Activated naive CD8-positive, alpha-beta T cell treated with anti-CD3 and anti-CD28 coated beads, Interleukin-2, amount 50 U/mL, for 16 hours (primary cell): Measurements from ENCODE around the gene DYRK1A.
A peak's percentile ranks its signal among the peaks of the same experiment; 100 is the strongest.

Experiments used
- DNase-seq: peaks from one replicate; pipeline ENCODE4 v3.0.0-alpha.2; 2020; ENCODE audit warnings: low read depth, low spot score

Gene DYRK1A

DNA sequence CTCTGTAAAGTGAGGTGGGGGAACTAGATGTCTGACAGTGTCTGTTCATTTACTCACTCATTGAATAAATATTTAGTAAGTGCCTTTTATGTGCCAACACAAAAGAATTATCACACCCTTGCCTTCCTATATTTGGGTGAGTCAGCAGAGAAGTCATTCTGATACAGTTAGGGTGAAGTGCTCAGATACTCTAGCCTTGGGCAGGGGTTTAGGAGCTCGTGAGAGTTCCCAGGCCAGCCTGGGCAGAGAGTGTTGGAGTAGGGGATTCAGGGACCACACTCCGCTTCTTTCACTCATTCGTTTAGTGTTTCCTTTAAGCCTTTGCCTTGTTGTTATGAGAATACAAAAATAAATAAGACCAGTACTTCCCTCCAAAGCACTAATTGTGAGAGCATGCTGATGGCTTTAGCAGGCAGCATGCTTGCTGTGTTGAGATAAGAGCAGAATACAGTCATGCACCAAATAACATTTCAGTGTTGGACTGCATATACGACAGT, 83.9 kb downstream of the DYRK1A start:
- DNase-seq = no peak

DNA sequence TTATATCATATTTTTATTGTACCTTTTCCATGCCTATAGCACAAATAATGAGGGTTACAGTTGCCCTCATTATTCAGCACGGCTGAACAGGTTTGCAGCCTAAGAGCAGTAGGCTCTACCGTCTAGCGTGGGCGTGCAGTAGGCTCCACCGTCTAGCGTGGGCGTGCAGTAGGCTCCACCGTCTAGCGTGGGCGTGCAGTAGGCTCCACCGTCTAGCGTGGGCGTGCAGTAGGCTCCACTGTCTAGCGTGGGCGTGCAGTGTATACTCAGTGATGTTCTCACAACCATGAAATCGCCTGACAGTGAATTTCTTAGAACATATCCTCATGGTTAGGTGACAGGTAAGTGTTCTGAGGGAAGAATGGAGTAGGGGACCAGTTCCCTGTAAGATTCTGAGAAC, 84.9 kb downstream of the DYRK1A start:
- no peak for DNase-seq

DNA sequence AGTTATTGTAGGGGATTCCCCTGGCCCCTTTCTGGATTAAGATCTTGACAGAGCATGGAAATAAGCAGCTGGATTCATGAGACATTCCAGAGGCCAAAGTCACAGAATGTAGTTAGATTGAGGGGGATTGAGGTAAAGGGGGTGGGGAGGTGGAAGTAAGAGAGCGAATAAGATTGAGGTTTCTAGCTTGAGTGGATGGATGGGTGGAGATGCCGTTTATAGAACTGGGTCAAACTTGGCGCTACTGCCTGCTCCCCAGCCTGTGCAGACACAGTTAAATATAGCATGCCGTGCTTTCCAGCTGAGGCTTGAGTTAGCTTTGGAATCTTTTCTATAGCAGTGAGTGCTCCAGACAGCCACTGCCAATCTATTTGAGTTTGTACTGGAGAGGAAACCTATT, 85.7 kb downstream of the DYRK1A start:
- DNase-seq = no peak

DNA sequence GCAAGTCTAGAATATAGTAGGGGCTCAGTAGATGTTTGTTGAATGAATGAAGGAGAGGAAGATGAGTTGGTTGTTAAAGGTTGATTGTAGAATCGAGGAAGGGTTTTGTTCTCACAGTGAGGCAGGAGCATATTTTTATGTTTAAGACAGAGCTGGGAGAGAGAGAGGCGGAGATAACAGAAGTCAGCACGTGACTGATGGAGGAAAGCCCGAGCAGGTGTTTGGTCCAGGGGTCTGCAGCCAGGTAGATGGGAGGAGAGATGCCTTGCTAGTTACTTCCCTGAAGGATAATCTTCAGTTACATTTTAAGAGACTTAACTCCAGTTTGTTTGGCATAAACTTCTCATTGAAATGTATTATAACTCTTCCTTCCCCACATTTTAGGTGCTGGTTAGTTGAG, 86.8 kb downstream of the DYRK1A start:
- DNase-seq = no peak

DNA sequence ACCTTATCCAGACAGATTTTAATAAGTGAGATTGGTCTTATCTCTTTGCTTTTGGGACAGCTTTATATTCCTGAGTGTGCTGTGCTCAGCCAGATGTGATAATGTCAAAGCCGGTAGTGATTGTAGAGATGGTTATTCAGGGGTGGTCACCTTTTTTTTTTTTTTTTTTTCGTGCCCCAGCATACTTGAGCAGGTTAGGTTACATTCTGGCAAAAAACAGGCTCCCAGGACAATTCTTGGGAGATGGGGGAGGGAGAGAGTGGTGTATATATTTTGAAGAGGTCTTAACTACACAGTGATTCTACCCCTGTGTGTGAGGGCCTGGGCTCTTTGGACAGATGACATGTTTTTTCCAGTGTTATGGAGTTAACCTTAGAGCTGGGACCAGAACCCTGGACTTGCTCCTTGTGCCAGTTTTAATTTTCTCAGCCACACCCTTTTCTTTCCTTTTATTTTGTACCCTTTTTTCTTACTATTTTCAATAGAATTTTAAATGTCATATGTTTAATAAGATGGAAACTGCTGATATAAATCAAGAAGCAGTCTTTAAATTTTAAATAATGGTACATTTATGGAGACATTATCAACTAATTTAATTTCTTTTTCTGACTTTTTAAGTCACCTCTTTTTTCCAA, 88.4 kb downstream of the DYRK1A start:
- DNase-seq = no peak

DNA sequence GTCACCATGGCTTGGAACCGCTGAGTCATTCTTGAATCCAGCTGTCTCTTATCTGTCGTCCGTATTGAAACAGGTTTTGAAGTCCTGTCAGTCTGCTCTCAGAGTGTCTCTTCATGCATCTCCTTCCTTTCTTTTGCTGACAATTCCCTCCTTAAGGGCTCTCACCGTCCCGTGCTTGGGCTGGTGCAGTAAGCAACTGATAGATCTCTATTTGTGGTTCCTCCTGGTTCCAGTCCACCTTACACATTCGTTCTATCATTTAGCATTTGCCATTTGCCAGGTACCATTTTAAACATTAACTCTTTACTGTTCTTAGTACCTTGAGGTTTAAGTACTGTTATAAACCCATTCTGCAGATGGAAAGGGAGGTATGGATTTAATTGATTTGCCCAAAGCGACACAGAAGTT, 88.9 kb downstream of the DYRK1A start:
- no peak for DNase-seq

DNA sequence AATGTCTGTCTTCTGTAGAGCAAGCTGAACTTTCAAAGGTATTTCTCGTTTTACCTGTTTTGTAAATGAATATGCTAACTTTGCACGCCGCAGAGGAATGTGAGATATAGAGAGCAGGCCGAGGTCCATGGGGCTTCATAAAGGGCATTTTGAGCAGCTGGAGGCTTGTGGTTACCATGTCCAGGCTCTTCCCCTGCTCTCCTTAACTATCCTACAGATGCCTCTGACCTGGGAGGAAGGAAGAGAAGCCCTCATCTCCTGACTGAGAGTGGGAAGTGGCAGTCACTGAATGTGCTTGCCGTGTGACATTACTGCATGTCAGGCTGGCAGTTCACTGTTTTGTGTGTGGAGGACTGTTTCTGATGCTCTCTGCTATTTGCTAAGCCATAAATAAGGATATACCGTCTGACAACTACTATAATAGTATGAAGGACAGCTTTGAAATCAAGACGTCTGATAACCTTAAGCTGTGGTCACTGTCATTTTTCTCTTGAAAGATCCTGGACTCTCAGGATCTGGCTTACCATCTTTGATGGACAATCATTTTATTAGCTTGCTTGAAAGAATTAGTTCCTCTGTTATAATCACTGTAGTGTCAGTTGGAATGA, 92.2 kb downstream of the DYRK1A start:
- DNase-seq = no peak

DNA sequence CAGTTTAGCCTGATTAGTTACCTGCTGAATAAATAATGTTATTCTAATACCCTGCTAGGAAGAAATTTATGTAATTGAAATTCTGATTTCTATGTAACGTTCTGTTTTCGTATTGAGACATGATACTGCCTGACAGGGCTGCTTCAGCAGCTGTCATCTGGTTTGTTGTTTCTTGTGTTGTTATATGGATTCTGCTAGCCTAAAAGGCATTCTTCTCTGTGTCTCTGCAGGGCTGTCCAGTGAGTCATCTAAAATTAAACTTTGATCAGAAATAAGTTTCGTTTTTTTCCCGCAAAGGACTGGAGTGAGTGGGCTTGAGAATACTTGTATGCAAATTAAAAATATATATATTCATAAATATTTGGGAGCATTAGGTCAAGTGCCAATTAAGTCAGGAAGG, 93.0 kb downstream of the DYRK1A start:
- no peak for DNase-seq

DNA sequence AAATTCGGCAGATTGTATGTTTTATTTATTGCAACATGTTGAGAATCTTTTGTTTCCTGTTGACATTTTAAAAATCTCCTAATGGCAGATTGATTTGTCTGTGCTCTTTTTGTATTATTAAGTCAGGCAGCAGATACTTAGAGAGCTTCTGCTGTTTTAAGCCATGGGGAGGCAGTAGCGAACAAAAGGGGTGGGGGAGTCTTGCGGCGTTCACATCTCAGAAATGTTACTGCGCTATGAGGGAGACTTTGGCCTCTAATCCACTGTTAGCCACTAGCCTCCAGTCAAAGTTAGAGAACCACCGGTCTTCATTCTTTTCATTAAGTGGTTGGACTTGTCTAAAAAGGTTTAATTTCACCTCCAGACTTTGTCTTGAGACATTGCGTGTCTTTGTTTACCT, 93.6 kb downstream of the DYRK1A start:
- no peak for DNase-seq

DNA sequence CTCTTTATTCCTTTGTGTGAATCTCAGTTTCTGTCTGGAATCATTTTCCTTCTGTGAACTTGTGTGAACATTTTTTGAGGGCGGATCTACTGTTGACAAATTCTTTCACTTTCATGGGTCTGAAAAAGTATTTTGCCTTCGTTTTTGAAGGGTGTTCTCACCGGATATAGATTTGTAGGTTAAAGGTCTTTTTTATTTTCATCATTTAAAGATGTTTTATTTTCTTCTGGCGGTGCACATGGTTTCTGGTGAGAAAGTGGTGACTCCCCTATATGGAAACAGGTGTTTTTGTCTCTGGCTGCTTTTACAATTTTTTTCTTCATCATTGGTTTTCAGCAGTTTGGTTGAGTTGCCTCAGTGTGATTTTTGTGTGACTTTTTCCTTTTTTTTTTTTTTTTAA, 94.9 kb downstream of the DYRK1A start:
- DNase-seq = no peak

DNA sequence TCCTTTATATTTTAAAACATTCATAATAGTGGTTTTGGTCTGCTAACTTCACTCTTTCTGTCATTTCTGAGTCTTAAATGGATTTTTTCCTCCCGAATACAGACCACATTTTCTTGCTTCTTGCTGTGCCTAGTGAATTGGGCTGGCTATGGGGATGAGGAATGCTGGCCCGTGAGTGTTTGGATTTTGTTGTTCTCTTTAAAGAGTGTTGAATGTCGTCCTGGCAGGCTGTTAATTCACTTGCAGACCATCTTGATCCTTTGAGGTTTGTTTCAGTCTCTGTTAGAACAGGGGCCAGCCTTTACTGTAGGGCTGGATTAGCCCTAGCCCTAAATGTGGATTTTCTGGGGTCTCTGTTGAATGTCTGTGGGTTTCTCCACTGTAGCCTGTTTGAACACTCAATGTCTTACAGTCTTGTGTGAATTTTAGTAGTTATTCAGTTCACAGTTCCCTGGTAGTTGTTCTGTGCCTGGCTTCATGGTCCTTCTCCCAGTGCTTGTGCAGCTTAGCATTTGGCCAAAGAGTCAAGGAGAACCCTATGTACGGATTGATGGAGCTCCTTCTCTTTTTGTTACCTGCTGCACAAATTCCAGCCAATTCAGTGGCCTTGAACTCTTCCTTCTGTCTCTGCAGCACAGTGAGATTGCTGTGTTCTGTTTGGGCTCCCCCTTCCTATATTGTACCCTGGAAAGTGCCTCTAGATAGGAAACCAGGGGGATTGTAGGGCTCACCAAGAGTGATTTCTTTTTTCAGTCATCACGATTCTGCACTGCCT, 95.7 kb downstream of the DYRK1A start:
- no peak for DNase-seq

DNA sequence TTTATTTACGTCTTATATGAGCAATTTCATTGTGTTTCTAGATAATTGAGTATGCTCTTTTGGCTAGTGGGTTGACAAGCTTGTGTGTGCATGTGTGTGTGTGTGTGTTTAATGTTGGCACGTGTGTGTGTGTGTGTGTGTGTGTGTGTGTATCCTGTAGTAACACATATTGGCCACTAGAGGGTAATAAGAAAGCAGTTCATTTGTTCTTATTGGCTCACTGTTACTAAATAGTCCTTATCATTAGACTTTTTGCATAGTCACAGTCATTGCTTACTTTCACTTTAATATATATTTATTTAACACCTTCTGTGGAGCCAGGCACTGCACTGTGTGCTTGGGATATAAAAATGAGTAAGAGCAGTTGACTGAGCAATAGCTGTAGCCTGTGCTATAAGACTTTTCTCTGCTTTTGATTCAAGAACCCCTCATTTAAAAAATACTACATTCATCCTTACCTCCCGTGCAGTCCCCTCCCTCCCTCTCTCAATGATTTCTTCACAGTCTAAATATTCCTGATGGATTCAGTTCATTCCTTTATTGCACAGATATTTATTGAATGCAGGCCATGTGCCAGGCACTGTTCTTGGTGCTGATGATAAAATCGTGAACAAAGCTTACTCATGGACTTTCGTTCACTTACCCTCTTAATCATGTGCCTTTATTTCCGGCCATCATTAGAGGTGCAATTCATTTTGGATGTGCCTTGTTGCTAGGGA, 96.7 kb downstream of the DYRK1A start:
- DNase-seq = peak; percentile 10

DNA sequence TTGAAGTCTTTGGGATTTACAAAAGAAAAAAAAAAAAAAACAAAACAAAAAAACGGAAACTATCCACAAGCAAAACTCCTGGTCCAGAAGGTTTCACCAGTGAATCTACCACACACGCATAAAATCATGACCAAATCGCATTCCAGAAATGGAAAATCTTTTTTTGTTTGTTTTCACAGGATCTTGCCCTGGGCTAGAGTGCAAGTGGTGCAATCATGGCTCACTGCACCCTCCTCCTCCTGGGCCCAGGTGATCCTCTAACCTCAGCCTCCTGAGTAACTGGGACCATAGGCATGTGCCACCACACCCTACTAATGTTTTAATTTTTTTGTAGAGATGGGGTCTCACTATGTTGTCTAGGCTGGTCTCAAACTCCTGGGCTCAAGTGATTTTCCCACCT, 100.5 kb downstream of the DYRK1A start:
- no peak for DNase-seq

DNA sequence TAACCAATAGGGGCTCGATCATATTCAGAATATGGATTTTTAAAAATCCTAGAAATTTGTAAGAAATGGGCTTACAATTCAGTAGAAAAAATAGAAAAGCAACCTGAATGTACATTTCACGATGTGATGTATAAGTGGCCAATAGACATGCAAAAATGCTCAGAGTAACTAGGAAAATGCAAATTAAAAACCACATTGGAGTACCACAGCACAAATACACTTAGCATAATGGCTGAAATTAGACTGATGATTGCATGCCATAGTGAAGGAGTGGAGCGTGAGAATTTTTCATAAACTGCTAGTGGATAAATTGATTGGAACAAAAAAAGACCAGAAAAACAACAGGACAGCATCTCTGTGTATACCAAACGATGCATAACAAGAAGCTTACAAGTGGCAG, 102.3 kb downstream of the DYRK1A start:
- no peak for DNase-seq

DNA sequence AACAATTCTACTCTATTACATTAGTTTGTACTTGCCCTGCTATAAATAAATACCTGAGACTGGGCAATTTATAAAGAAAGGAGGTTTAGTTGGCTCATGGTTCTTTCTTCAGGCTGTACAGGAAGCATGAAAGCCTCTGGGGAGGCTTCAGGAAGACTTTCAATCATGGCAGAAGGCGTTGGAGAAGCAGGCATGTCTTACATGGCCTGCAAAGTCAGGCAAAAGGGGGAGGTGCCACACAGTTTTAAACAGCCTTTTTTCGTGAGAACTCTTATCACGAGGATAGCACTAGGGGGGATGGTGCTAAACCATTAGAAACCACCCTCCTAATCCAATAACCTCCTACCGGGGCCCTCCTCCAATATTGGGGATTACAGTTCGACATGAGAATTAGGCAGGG, 102.9 kb downstream of the DYRK1A start:
- DNase-seq = no peak

DNA sequence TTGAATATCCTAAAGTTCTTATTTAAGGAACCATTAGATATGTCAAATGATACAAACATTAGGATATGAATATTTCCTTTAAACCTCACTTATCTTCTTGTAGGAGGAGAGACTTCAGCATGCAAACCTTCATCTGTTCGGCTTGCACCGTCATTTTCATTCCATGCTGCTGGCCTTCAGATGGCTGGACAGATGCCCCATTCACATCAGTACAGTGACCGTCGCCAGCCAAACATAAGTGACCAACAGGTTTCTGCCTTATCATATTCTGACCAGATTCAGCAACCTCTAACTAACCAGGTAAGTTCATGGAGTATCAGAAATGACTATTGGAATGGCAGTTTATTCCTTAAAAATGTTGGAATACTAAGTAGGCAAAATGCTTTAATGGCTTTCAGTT, 106.0 kb downstream of the DYRK1A start:
- DNase-seq = no peak

DNA sequence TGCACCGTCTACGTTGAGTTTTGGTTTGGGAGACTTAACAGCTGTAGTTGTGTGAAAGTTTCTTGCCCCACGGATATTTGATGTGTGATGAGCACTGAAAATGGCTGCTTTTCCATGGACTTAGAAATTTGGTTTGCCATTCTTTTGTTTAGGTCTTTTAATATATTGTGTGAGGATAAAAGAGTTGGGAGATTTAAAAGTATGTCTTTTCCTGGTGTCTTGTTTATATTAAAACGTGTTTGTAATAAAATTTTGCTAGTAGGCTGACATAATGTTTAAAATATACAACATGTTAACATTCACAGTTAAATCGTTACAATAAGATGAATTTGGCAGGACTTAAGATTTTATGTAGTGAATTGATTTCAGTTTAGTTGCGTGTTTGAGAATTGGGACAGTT, 106.9 kb downstream of the DYRK1A start:
- no peak for DNase-seq

DNA sequence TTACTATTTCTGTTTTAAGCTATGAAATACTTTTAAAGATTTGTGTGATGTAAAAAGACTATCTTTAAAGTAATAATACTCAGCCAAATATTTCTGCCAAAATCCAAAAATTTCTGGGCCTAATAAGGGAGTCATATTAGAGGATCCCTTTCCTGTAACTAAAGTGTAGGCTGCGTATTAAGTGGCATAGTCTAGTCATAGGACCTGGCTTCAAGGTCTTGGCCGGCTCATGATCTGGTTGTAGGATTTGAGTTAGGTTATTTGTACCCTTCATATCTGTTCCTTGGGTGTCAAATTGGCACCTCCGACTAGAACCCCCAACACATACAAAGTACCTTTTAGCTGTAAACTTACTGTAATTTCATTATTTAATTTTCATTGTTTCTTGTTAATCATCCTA, 107.8 kb downstream of the DYRK1A start:
- DNase-seq = no peak

DNA sequence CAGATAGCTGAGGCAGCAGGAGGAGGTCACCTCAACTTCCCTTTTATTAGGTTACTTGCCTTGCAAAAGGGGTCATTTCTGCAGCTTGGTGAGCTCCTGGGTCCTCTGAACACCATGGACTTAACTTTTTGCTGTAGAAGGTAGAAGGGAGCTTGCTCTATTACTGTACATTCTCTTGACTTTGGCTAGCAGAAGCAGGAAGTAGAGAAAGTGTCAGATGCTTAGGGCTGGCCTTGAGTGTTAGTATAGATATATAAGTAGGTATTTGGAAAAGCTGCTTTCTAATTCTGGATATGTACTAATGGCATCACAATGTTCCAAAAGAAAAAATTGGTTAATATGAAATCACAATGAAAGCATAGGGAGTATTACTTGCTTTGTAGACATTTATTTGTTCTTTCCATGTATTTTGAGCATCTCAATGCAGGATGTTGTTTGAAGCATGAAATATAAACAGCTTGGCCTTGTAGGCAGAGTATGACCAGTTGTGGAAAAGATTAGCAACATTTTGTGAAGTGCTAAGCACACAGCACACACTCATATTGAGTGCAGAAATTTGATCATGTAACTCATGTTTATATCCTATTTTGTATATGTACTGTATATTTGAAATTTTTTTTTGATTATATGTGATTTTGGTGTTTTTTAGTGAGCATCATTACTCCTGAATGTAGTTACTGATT, 108.8 kb downstream of the DYRK1A start:
- DNase-seq = no peak

DNA sequence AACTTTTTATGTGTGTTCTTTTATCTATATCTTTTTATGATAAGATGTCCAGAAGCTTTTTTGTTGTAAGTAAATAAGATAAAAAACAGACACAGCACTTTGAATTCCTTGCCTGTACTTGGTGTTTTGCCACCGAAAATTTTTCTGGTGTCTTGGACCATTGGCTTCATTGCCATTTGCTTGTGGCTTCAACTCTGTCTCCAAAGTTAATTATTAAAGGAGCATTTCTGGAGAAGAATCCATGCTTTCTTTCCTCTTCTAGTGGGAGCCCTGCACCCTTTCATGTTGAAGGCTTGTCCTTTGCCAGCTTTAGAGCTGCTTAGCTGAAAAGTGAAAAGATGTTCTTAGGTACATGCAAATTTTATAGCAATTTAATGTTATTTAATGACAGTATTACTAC, 112.2 kb downstream of the DYRK1A start:
- DNase-seq = no peak

DNA sequence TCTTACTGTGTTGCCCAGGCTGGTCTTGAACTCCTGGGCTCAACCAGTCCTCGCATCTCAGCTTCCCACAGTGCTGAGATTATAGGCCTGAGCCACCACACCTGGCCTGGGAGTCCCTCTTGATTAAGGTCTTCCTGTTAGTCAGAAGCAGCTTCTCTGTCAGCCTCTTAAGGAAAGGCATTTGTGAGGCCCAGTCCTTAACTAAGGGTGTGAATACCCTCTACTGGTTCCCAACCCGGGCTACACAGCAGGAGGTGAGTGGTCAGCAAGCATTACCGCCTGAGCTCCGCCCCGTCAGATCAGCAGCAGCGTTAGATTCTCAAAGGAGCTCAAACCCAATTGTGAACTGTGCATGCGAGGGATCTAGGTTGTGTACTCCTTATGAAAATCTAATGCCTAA, 117.2 kb downstream of the DYRK1A start:
- DNase-seq = no peak
